ENCODE measurements around the gene NCKIPSD. TPM values are rescaled to one million over a fixed set of nuclear protein-coding genes. Genes with fewer than 3 reads are reported as not detected.
"Not testable (repeated sequence)": the region's sequence is repeated elsewhere in the genome, so short reads cannot be mapped to it uniquely, and the experiment has no call there.

The NCKIPSD gene
- total RNA-seq, 1 experiment from 2014 or later: 26.9 TPM

- H3K9me3 Mint-ChIP-seq (ENCODE audit: low read depth, unreplicated experiment): peaks cover 2% of the 10 kb centered on the region
- H3K4me1 Mint-ChIP-seq (ENCODE audit: low read depth, unreplicated experiment): peaks cover 6% of the 10 kb centered on the region
- no peak for TF ChIP-seq CTCF (IDR thresholded peaks at IDR 0.05; ENCODE audit: unreplicated experiment)
- intact Hi-C loops (cut with micrococcal nuclease; ENCODE audit: unreplicated experiment): no loop called here
- DNase-seq: no peak
- no peaks in the 10 kb centered on the region for H3K36me3 Mint-ChIP-seq (ENCODE audit: insufficient read depth, unreplicated experiment)
- H3K4me3 Mint-ChIP-seq (ENCODE audit: low read depth, unreplicated experiment): no peak overlapping the region
- BruUV-seq (replicated peaks): no TSS peak
- peaks cover 12% of the 10 kb centered on the region for H3K27me3 Mint-ChIP-seq (ENCODE audit: unreplicated experiment)
- H3K27ac Mint-ChIP-seq (ENCODE audit: unreplicated experiment): no peak overlapping the region
- CTCF ChIA-PET: interaction anchor here (0.6 kb wide), 1 partner anchor 32 kb away, joined by 4 read pairs; no protein-coding TSS in a partner anchor
Measured at GRCh38 chr3:48723725-48724124, 38.0 kb upstream of the NCKIPSD start.

GRCh38 chr3:48723293-48723692 is 37.6 kb upstream of the NCKIPSD start:
- H3K4me1 Mint-ChIP-seq (ENCODE audit: low read depth, unreplicated experiment); intact Hi-C loops (cut with micrococcal nuclease; ENCODE audit: unreplicated experiment); DNase-seq; H3K27ac Mint-ChIP-seq (ENCODE audit: unreplicated experiment); H3K9me3 Mint-ChIP-seq (ENCODE audit: low read depth, unreplicated experiment); CTCF ChIA-PET; H3K4me3 Mint-ChIP-seq (ENCODE audit: low read depth, unreplicated experiment); BruUV-seq (replicated peaks); H3K36me3 Mint-ChIP-seq (ENCODE audit: insufficient read depth, unreplicated experiment): not testable (repeated sequence)
- peaks cover 12% of the 10 kb centered on the region for H3K27me3 Mint-ChIP-seq (ENCODE audit: unreplicated experiment)

- DNase-seq: peak; percentile 98
- Mint-ChIP-seq H3K9me3 (ENCODE audit: low read depth, unreplicated experiment) (peaks cover 2% of the 10 kb centered on the region), H3K4me3 (ENCODE audit: low read depth, unreplicated experiment) (peak within 1 kb of the TSS; percentile 92), H3K27me3 (ENCODE audit: unreplicated experiment) (no peaks in the 10 kb centered on the region), H3K27ac (ENCODE audit: unreplicated experiment) (peak within 1 kb of the TSS; percentile 96), H3K36me3 (ENCODE audit: insufficient read depth, unreplicated experiment) (peaks cover 52% of the 10 kb centered on the region), H3K4me1 (ENCODE audit: low read depth, unreplicated experiment) (peaks cover 22% of the 10 kb centered on the region)
- no peak for TF ChIP-seq CTCF (IDR thresholded peaks at IDR 0.05; ENCODE audit: unreplicated experiment)
- intact Hi-C loops (cut with micrococcal nuclease; ENCODE audit: unreplicated experiment): no loop called here
- CTCF ChIA-PET: interaction anchor here (0.7 to 1.8 kb wide), 7 partner anchors 10 to 213 kb away, joined by 3 to 9 read pairs (median 3); partner anchors contain the start of gene NCKIPSD
- no TSS peak for BruUV-seq (replicated peaks)
Measured at GRCh38 chr3:48716982-48717746, 31.4 kb upstream of the NCKIPSD start, which contains the start of gene IP6K2. Gene IP6K2, minus strand, starts transcription at chr3:48717221. Its CDS starts 21,930 bp downstream, at chr3:48695291.

GRCh38 chr3:48716508-48716981 is 30.8 kb upstream of the NCKIPSD start:
- peak; percentile 23 for DNase-seq
- CTCF ChIA-PET: interaction anchor here (0.6 to 1.8 kb wide), 7 partner anchors 9 to 364 kb away, joined by 3 to 9 read pairs (median 3); no protein-coding TSS in a partner anchor
- BruUV-seq (replicated peaks): no TSS peak
- Mint-ChIP-seq H3K36me3 (ENCODE audit: insufficient read depth, unreplicated experiment) (peaks cover 52% of the 10 kb centered on the region), H3K27ac (ENCODE audit: unreplicated experiment) (peak overlapping the region; percentile 96), H3K4me1 (ENCODE audit: low read depth, unreplicated experiment) (peaks cover 22% of the 10 kb centered on the region), H3K27me3 (ENCODE audit: unreplicated experiment) (no peaks in the 10 kb centered on the region), H3K4me3 (ENCODE audit: low read depth, unreplicated experiment) (peak overlapping the region; percentile 92), H3K9me3 (ENCODE audit: low read depth, unreplicated experiment) (peaks cover 2% of the 10 kb centered on the region)
- intact Hi-C loops (cut with micrococcal nuclease; ENCODE audit: unreplicated experiment): no loop called here
- no peak for TF ChIP-seq CTCF (IDR thresholded peaks at IDR 0.05; ENCODE audit: unreplicated experiment)

Data from Calu3 (cell line).